Activated CD8-positive, alpha-beta memory T cell treated with anti-CD3 and anti-CD28 coated beads, Interleukin-2, amount 50 U/mL, for 4 hours (primary cell): ENCODE results near the gene PIR.

Experiments
- DNase-seq: peaks from one replicate; pipeline ENCODE4 v3.0.0-alpha.2; 2020

The PIR gene

GRCh38 chrX:15416133-15416993, 76.8 kb downstream of the PIR start:
- DNase-seq = no peak

DNA sequence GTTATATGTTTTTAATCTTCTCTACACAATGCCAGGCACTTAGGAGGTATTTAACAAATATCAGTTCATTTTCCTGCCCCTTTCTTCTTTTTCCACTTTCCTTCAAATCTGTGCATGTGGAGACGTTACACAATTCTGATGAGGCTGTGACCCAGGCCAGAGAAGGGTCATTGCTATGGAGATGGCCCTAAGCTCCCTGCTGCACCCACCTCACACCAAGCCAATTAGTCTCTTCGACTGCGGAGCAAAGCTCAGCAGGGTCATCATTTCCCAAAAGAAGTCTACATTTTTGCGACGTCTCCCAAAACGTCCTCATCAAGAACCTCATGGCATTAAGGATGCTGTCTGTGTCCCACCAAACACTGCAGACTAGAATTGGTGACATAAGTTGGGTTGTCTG, 80.0 kb downstream of the PIR start:
- no peak for DNase-seq

- DNase-seq = no peak
Measured at GRCh38 chrX:15410947-15411346, 82.2 kb downstream of the PIR start.

DNA sequence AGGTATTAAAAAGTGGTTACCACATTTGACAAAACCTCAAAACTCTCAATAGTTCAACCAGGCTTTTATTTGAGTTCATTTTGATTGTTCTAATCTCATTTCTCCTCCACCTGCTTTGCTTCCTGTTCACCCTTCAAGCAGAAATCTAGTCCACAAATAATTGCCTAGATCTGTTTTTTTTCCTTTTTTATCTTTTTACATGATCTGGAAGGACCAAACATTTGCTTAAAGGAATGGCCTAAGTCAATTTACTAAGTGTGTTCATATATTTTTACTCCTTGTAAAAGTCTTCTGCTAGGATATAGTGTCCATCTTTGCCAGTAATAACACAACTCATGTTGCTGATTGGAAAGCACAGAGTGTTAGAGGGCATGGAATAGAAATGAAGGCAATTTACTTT, 82.7 kb downstream of the PIR start:
- DNase-seq = no peak

DNA sequence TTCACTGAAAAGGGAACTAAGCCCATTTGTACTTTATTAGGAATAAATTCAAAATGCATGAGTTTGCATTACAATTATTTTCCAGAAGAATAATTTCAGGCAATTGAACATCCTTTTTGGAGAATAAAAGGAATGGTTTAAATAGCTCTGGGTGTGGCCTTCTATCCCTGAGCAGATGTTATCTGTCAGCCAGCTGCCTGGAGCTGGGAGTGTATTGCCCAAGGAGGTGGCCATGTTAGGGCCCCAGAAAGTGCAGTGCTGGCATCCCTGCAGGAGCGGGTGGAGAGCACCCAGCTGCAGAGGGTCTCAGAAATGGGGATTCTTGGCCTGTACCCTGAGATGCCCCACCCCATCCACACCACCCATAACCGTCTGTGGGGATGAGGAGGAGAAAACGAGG, 87.3 kb downstream of the PIR start:
- DNase-seq = no peak

DNA sequence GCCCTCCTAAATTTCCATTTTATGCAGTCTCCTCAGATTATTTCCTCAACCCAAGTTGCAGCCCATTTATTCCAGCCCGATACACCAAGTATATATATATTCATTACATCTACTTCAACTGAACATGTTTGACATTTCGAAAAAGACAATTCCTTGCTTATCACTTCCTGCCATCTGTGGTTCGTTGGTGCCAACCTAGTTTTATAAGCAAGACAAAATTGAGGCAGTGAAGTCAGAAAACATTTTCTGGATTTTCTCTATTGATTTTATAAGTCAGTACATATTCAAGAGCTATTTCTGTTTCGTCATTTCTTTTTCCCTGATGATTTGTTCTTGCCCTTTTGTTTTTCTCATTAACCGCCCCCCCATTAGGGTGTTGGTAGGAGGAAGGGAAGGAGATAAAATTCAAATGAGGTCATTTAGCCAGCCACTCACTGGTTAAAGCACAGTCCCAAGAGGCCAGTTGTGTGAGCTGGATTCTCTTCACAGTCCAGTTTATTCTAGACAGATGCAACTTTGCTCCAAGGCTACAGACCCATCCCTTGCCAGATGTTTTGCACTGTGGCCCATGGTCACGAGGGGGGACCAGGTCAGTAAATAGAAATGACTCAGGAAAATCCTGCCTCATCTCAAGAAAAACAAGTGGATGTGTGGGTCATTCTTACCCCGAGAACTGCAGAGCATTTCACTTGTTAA, 88.6 kb downstream of the PIR start:
- DNase-seq = no peak

- DNase-seq = no peak
Measured at GRCh38 chrX:15401378-15401777, 91.8 kb downstream of the PIR start.

GRCh38 chrX:15399962-15400391, 93.2 kb downstream of the PIR start:
- DNase-seq = no peak

DNA sequence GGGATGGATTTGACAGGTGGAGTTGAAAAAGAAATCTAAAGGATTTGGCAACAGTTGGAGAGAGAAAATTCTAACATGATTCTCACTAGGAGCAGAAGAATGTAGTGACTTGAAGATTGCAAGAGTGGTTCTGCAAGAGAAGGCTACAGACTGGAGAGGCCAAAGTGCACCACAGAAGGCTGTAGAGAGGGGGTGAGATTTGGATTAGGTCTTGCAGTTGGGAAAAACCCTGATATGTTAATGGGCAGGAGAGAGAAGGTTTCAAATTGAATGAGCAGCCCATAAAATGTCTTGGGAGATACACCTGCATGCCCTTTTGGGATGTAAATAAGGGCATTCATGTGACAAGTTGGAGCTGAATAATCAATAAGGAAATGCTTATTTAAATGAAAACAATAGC, 94.3 kb downstream of the PIR start:
- no peak for DNase-seq

- no peak for DNase-seq
Measured at GRCh38 chrX:15395789-15396188, 97.3 kb downstream of the PIR start.

DNA sequence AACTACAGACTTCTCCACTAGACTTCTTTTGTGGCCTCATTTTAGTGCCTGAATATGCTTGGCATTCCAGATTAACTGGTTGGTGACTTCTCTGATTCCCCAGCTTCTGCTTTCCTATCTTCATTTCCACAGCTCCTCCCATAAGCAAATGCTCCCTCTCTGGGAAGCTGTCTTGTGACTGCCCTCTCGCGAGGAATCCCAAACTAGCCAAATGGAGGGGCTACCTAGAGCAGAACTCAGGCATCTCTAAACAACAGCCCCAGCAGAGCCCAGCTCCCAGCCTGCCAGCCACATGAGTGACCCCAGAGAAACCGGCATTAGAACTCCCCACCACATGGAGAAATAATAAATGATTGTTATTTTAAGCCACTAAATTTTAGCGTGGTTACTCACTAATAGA, 101.3 kb downstream of the PIR start:
- no peak for DNase-seq

- no peak for DNase-seq
Measured at GRCh38 chrX:15384304-15384703, 108.8 kb downstream of the PIR start, which contains the start of gene VEGFD. VEGFD (minus strand) TSS chrX:15384413; CDS start chrX:15383946, 467 bp downstream.

GRCh38 chrX:15382813-15383212, 110.3 kb downstream of the PIR start:
- DNase-seq = no peak

DNA sequence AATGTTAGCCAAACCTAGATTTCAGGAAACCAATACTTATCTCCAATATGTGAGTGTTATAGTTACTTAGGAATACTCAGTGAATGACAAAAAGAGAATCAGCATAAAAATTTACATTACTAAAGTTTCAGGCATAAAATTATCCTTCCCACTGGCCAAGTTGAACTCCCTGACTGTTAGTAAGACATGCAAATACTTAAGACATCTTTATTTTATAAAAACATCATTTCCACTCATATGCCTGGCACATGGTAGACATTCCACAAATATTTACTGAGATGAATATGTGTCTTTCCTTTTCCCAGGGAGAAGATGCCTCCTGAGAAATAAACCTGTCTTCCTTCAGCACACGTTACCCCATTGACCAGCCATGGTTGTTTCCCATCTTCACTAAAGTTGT, 116.2 kb downstream of the PIR start:
- DNase-seq = no peak

DNA sequence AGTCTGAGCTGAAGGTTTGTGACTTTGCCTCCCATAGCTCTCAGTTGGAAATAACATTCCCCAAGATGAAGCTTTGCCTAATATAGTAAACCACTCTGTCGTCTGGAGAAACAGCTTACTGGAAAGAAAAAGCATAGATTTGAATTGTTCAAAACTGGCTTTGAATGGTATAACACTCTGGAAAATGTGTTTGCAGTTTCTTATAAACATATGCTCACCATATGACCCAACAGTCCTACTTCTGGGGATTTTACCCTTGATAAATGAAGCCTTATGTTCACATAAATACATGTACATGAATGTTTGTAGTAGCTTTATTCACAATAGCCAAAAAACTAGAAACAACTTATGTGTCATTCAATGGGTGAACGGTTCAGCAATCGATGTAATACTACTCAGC, 119.2 kb downstream of the PIR start:
- no peak for DNase-seq

DNA sequence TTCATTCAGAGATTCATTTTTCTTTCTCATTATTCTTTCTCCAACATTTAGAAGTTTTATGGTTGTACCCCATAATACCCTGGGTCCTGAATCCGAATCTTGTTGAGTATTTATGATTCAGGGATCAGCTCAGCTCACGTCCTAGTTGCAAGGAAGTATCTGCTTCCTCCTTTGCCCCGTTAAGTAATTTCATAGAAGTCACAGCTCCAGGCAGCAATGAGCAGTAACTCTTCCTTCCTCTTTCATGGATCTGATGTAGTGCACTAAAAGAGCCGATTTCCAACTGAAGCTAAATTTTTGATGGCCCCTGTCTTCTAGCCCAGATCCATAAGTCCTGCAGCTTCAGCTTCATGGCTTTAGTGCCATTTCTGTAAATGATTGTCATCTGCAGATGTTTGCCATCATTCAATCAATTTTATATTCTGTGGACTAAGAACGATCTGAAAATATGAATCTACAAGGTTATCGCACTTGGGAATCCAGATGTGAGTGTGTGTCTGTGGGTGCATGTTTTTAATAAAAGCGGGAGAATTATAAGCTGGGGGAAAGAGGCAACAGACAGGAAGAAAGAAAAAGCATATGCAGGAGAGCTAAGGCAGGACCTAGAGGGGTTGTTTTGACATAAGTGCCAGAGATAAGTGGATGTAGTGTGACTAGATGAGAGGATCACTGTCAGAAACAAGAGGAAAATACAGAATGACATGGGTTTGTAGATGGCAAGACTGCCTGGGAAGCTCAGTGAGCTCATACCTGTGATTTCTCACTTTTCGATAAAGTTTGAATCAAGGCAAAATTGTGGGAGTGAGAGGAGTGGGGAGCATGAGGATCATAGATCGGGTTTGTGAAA, 126.4 kb downstream of the PIR start:
- no peak for DNase-seq

DNA sequence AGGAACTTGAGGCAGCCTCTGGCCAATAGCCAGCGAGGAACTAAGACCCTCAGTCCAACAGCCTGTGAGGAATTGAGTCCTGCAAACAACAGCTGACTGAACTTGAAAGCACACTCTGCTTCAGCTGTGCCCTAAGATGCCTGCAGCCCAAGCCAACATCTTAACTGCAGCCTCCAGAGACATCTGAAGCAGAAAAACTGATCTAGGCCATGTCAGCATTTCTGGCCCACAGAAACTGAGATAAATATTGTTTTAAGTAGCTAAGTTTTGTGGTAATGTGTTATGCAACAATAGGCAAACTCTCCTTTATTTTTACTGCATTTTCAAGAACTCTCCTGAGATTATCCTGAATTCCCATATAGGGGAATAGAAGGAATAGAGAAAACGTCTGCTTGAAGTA, 133.4 kb downstream of the PIR start:
- DNase-seq = no peak

GRCh38 chrX:15358533-15358932, 134.6 kb downstream of the PIR start:
- no peak for DNase-seq

DNA sequence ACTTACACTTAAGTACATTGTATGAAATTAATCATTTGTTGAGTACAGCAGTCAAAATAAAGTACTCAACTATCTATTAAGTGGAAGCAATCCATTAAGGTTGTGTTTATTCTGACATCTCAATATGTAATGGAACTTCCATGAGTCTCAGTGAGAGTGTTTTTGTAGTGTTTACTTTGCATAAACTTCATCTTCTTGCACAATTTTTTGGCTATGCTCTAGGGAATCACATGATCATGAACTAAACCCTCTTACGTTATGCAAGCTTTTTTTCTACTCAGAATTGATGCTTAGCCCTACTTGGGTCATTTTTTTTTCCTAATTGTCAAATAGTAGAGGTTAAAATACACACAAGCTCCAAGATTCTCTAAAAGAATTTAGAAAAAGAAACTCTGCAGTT, 136.7 kb downstream of the PIR start:
- no peak for DNase-seq

DNA sequence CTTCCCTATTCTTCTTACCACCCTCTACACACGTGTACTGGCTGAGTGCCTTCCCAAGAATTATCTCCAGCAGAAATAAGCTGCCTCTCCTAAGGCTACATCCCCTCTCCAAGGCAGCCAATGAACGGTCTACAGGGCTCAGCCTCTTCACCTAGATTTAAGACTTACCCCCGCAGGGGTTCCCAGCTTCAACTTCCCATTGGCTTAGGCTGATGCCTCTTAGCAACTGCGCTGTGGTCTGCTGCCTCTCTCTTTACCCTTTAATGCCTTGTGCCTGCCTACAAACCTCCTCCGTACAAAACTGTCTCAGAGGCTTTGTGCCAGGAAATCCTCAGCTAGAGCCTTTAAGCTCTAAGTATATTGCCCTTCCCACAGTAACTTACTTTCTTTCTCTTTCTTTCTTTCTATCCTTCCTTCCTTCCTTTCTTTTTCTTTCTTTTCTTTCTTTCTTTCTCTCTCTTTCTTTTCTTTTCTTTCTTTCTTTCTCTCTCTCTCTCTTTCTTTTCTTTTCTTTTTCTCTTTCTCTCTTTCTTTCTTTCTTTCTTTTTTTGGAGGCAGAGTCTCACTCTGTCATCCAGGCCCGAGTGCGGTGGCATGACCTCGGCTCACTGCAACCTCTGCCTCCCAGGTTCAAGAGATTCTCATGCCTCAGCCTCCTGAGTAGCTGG, 142.7 kb downstream of the PIR start:
- no peak for DNase-seq

DNA sequence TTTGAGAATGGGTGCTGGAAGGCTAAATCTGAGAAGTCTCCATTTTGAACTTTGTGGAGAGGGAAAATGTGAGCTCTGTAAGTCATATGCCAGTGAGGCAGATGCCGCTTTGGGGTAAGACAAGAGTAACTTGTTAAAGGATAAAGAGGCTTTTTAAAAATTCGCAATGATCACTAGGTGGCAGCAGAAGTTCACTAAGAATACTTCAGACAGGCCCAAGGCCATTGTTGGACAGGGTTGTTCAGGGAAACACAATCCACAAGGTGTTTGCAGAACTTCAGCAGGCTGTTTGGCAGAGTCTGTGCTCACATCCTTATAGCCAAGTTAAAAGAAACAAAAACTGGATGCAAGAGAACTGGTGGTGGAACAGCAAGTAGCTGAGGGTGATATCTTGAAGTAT, 144.1 kb downstream of the PIR start:
- DNase-seq = no peak

- DNase-seq = no peak
Measured at GRCh38 chrX:15345976-15346375, 147.2 kb downstream of the PIR start.

- no peak for DNase-seq
Measured at GRCh38 chrX:15344106-15344505, 149.0 kb downstream of the PIR start.
